ENCODE measurements around the gene SYF2.

DNA sequence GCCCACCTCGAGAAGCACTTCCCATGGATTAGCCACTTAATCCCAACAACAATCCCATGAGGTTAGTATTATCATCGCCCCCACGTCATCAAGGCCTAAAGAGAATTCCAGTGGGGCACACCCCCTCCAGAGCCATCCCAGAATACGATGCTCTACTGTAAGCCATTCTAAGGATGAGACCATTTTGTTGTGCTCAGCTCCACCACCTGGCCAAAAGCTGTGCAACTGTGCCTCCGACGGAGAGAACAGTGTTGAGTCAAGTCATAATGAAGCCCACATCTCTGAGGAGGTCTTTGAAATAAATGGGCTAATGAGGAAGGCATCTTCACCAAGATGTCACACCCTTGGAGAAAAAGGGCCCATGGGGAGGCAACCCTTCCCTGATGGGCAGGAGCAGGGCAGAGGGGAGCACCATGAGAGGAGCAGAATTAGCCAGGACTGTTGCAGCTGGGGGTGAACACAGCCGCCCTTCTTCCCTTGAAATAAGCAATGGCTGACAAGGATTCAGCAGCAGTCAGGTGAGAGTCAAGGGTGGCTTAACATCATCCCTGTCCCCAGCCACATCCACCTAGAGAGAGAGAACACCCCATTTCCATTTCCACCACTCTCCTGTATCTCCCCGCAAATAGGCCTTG, 14.6 kb downstream of the SYF2 start:
- TF ChIP-seq EZH2 (optimal IDR thresholded peaks at IDR 0.05; ENCODE audit: low read depth, low read length) (no peak), EZH2phosphoT487 (IDR thresholded peaks at IDR 0.05; ENCODE audit: low read length) (no peak)
- TF ChIP-seq, protein P1, sequence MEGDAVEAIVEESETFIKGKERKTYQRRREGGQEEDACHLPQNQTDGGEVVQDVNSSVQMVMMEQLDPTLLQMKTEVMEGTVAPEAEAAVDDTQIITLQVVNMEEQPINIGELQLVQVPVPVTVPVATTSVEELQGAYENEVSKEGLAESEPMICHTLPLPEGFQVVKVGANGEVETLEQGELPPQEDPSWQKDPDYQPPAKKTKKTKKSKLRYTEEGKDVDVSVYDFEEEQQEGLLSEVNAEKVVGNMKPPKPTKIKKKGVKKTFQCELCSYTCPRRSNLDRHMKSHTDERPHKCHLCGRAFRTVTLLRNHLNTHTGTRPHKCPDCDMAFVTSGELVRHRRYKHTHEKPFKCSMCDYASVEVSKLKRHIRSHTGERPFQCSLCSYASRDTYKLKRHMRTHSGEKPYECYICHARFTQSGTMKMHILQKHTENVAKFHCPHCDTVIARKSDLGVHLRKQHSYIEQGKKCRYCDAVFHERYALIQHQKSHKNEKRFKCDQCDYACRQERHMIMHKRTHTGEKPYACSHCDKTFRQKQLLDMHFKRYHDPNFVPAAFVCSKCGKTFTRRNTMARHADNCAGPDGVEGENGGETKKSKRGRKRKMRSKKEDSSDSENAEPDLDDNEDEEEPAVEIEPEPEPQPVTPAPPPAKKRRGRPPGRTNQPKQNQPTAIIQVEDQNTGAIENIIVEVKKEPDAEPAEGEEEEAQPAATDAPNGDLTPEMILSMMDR (IDR thresholded peaks at IDR 0.05; ENCODE audit: low read length), result no peak
